Measurements from ENCODE around the gene DNAJA2. TPM values are rescaled to one million over a fixed set of nuclear protein-coding genes. Genes with fewer than 3 reads are reported as not detected.
"Not testable (repeated sequence)": the region's sequence is repeated elsewhere in the genome, so short reads cannot be mapped to it uniquely, and the experiment has no call there.

Gene DNAJA2
- polyA plus RNA-seq, 1 donor from 2014 or later, result 99.5 TPM

GRCh38 chr16:47004652-47005051 is 31.2 kb upstream of the DNAJA2 start:
- no peak overlapping the region for H3K4me2 ChIP-seq (ENCODE audit: low read length)
- no peak overlapping the region for H2AFZ ChIP-seq (ENCODE audit: low read depth, low read length)
- TF ChIP-seq EZH2 (IDR thresholded peaks at IDR 0.05; ENCODE audit: borderline replicate concordance, insufficient read depth, low read length, poor library complexity, severe bottlenecking) (no peak), MXI1 (conservative IDR thresholded peaks at IDR 0.05; ENCODE audit: poor library complexity, severe bottlenecking) (no peak), CTCF (IDR thresholded peaks at IDR 0.05; ENCODE audit: poor library complexity, severe bottlenecking) (no peak)

GRCh38 chr16:47000066-47000465 is 26.6 kb upstream of the DNAJA2 start:
- not testable (repeated sequence) for H3K9me3 ChIP-seq (ENCODE audit: low read length); H3K27me3 ChIP-seq (ENCODE audit: insufficient read depth, low read depth, low read length); H3K79me2 ChIP-seq (replicated peaks; ENCODE audit: insufficient read depth, low read length); H3K4me2 ChIP-seq (ENCODE audit: low read length); H4K20me1 ChIP-seq (ENCODE audit: insufficient read depth); H3K36me3 ChIP-seq (ENCODE audit: insufficient read depth, low read length); H3K27ac ChIP-seq (ENCODE audit: low read length); H3K9ac ChIP-seq (ENCODE audit: low read length); H3K4me3 ChIP-seq (ENCODE audit: low read length); H3F3A ChIP-seq (ENCODE audit: insufficient read depth, low read length, poor library complexity, severe bottlenecking); H3K9me2 ChIP-seq (ENCODE audit: insufficient read depth, low read length); H2AFZ ChIP-seq (ENCODE audit: low read depth, low read length)

More at GRCh38 chr16:47004652-47005051, 31.2 kb upstream of the DNAJA2 start:
- Histone ChIP-seq H3K4me3 (ENCODE audit: low read length) (no peak overlapping the region), H3F3A (ENCODE audit: insufficient read depth, low read length, poor library complexity, severe bottlenecking) (no peaks in the 10 kb centered on the region), H3K27ac (ENCODE audit: low read length) (no peak overlapping the region), H3K27me3 (ENCODE audit: insufficient read depth, low read depth, low read length) (no peaks in the 10 kb centered on the region), H3K9me2 (ENCODE audit: insufficient read depth, low read length) (no peaks in the 10 kb centered on the region), H3K79me2 (replicated peaks; ENCODE audit: insufficient read depth, low read length) (no peaks in the 10 kb centered on the region), H3K9ac (ENCODE audit: low read length) (no peak overlapping the region), H3K9me3 (ENCODE audit: low read length) (no peaks in the 10 kb centered on the region), H3K36me3 (ENCODE audit: insufficient read depth, low read length) (no peaks in the 10 kb centered on the region), H4K20me1 (ENCODE audit: insufficient read depth) (no peaks in the 10 kb centered on the region)

- Histone ChIP-seq H4K20me1 (ENCODE audit: insufficient read depth) (no peaks in the 10 kb centered on the region), H3K9ac (ENCODE audit: low read length) (no peak overlapping the region), H3K27me3 (ENCODE audit: insufficient read depth, low read depth, low read length) (no peaks in the 10 kb centered on the region), H3K9me3 (ENCODE audit: low read length) (no peaks in the 10 kb centered on the region), H3K36me3 (ENCODE audit: insufficient read depth, low read length) (no peaks in the 10 kb centered on the region), H3K4me3 (ENCODE audit: low read length) (no peak overlapping the region), H3F3A (ENCODE audit: insufficient read depth, low read length, poor library complexity, severe bottlenecking) (no peaks in the 10 kb centered on the region), H2AFZ (ENCODE audit: low read depth, low read length) (no peak overlapping the region), H3K79me2 (replicated peaks; ENCODE audit: insufficient read depth, low read length) (no peaks in the 10 kb centered on the region), H3K27ac (ENCODE audit: low read length) (no peak overlapping the region), H3K9me2 (ENCODE audit: insufficient read depth, low read length) (no peaks in the 10 kb centered on the region), H3K4me2 (ENCODE audit: low read length) (no peak overlapping the region)
- TF ChIP-seq MXI1 (conservative IDR thresholded peaks at IDR 0.05; ENCODE audit: poor library complexity, severe bottlenecking) (no peak), EP300 (conservative IDR thresholded peaks at IDR 0.05; ENCODE audit: poor library complexity, severe bottlenecking) (no peak), CTCF (IDR thresholded peaks at IDR 0.05; ENCODE audit: poor library complexity, severe bottlenecking) (no peak), RAD21 (conservative IDR thresholded peaks at IDR 0.05) (no peak)
- TF ChIP-seq, protein P1, sequence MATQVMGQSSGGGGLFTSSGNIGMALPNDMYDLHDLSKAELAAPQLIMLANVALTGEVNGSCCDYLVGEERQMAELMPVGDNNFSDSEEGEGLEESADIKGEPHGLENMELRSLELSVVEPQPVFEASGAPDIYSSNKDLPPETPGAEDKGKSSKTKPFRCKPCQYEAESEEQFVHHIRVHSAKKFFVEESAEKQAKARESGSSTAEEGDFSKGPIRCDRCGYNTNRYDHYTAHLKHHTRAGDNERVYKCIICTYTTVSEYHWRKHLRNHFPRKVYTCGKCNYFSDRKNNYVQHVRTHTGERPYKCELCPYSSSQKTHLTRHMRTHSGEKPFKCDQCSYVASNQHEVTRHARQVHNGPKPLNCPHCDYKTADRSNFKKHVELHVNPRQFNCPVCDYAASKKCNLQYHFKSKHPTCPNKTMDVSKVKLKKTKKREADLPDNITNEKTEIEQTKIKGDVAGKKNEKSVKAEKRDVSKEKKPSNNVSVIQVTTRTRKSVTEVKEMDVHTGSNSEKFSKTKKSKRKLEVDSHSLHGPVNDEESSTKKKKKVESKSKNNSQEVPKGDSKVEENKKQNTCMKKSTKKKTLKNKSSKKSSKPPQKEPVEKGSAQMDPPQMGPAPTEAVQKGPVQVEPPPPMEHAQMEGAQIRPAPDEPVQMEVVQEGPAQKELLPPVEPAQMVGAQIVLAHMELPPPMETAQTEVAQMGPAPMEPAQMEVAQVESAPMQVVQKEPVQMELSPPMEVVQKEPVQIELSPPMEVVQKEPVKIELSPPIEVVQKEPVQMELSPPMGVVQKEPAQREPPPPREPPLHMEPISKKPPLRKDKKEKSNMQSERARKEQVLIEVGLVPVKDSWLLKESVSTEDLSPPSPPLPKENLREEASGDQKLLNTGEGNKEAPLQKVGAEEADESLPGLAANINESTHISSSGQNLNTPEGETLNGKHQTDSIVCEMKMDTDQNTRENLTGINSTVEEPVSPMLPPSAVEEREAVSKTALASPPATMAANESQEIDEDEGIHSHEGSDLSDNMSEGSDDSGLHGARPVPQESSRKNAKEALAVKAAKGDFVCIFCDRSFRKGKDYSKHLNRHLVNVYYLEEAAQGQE (IDR thresholded peaks at IDR 0.05; ENCODE audit: borderline replicate concordance), result no peak
These were observed 24.4 kb upstream of the DNAJA2 start for GRCh38 chr16:46997844-46998243.
